D721Med (cell line): ENCODE data around the gene TMPRSS9.

ENCODE experiments used
- DNase-seq: peaks from one replicate; pipeline ENCODE4 v3.0.0; 2011; ENCODE audit warnings: low spot score; ENCODE audit not compliant: insufficient read length
- FAIRE-seq: peaks from 2 replicates; lab custom pipeline; 2011; peaks lifted over from hg19 to GRCh38; lab: Jason Lieb, UNC
- CTCF ChIP-seq: IDR thresholded peaks from 2 replicates; pipeline ENCODE4 v1.5.1; 2012; ENCODE audit warnings: mild to moderate bottlenecking, control low read depth; ENCODE audit not compliant: insufficient read depth; ENCODE audit errors: missing control alignments

TMPRSS9 gene

GRCh38 chr19:2444251-2445002 lies 84.4 kb downstream of the TMPRSS9 start:
- FAIRE-seq (no peak), DNase-seq (no peak)
- no peak for TF ChIP-seq CTCF

GRCh38 chr19:2446381-2446780 lies 86.3 kb downstream of the TMPRSS9 start:
- FAIRE-seq (no peak), DNase-seq (no peak)

GRCh38 chr19:2449019-2449418 lies 89.0 kb downstream of the TMPRSS9 start:
- FAIRE-seq (no peak), DNase-seq (no peak)
- TF ChIP-seq CTCF: no peak

More at GRCh38 chr19:2446381-2446780, 86.3 kb downstream of the TMPRSS9 start:
- TF ChIP-seq CTCF: no peak

GRCh38 chr19:2451138-2451537 lies 91.1 kb downstream of the TMPRSS9 start:
- FAIRE-seq: no peak

GRCh38 chr19:2451741-2452140 lies 91.7 kb downstream of the TMPRSS9 start:
- FAIRE-seq (no peak), DNase-seq (no peak)
- no peak for TF ChIP-seq CTCF

More at GRCh38 chr19:2451138-2451537, 91.1 kb downstream of the TMPRSS9 start:
- no peak for TF ChIP-seq CTCF
- no peak for DNase-seq

- no peak for FAIRE-seq
- TF ChIP-seq CTCF: no peak
Measured at GRCh38 chr19:2453431-2454025, 93.5 kb downstream of the TMPRSS9 start.

GRCh38 chr19:2454199-2454961 lies 94.3 kb downstream of the TMPRSS9 start:
- no peak for FAIRE-seq
- DNase-seq: no peak
- no peak for TF ChIP-seq CTCF

More at GRCh38 chr19:2453431-2454025, 93.5 kb downstream of the TMPRSS9 start:
- no peak for DNase-seq
